ENCODE data around the gene ZNF74.
"Not testable (repeated sequence)": the region's sequence is repeated elsewhere in the genome, so short reads cannot be mapped to it uniquely, and the experiment has no call there.

ZNF74 gene

GRCh38 chr22:20400606-20401375 lies 6.8 kb downstream of the ZNF74 start:
- H3K4me1 Mint-ChIP-seq (ENCODE audit: low read depth): peaks cover 10% of the 10 kb centered on the region
- peaks cover 51% of the 10 kb centered on the region for H3K36me3 Mint-ChIP-seq (ENCODE audit: low read depth)
- intact Hi-C loops (cut with micrococcal nuclease): no loop called here
- H3K4me3 Mint-ChIP-seq: no peak overlapping the region
- H3K27ac Mint-ChIP-seq: no peak overlapping the region
- H3K9me3 Mint-ChIP-seq: no peaks in the 10 kb centered on the region
- H3K27me3 Mint-ChIP-seq: no peaks in the 10 kb centered on the region

- Mint-ChIP-seq H3K27me3 (no peaks in the 10 kb centered on the region), H3K27ac (no peak overlapping the region), H3K36me3 (ENCODE audit: low read depth) (peaks cover 58% of the 10 kb centered on the region), H3K9me3 (no peaks in the 10 kb centered on the region), H3K4me3 (no peak overlapping the region), H3K4me1 (ENCODE audit: low read depth) (peaks cover 3% of the 10 kb centered on the region)
- intact Hi-C loops (cut with micrococcal nuclease): no loop called here
Observed at GRCh38 chr22:20401376-20402014, 7.5 kb downstream of the ZNF74 start.

- Mint-ChIP-seq H3K36me3 (ENCODE audit: low read depth) (peaks cover 59% of the 10 kb centered on the region), H3K4me3 (no peak overlapping the region), H3K27me3 (no peaks in the 10 kb centered on the region), H3K9me3 (no peaks in the 10 kb centered on the region), H3K4me1 (ENCODE audit: low read depth) (no peaks in the 10 kb centered on the region), H3K27ac (no peak overlapping the region)
- intact Hi-C loops (cut with micrococcal nuclease): no loop called here
Observed at GRCh38 chr22:20402960-20403778, 9.2 kb downstream of the ZNF74 start.

- H3K27me3 Mint-ChIP-seq: no peaks in the 10 kb centered on the region
- no peaks in the 10 kb centered on the region for H3K9me3 Mint-ChIP-seq
- intact Hi-C loops (cut with micrococcal nuclease): no loop called here
- no peak overlapping the region for H3K4me3 Mint-ChIP-seq
- no peaks in the 10 kb centered on the region for H3K4me1 Mint-ChIP-seq (ENCODE audit: low read depth)
- peaks cover 59% of the 10 kb centered on the region for H3K36me3 Mint-ChIP-seq (ENCODE audit: low read depth)
- H3K27ac Mint-ChIP-seq: no peak overlapping the region
Observed at GRCh38 chr22:20403779-20404140, 9.8 kb downstream of the ZNF74 start.

- H3K27ac Mint-ChIP-seq: no peak overlapping the region
- no peaks in the 10 kb centered on the region for H3K27me3 Mint-ChIP-seq
- no peaks in the 10 kb centered on the region for H3K4me1 Mint-ChIP-seq (ENCODE audit: low read depth)
- H3K4me3 Mint-ChIP-seq: no peak overlapping the region
- peaks cover 59% of the 10 kb centered on the region for H3K36me3 Mint-ChIP-seq (ENCODE audit: low read depth)
- intact Hi-C loops (cut with micrococcal nuclease): no loop called here
- H3K9me3 Mint-ChIP-seq: no peaks in the 10 kb centered on the region
Observed at GRCh38 chr22:20404881-20405280, 10.9 kb downstream of the ZNF74 start.

GRCh38 chr22:20405291-20405930 lies 11.5 kb downstream of the ZNF74 start:
- Mint-ChIP-seq H3K4me1 (ENCODE audit: low read depth) (no peaks in the 10 kb centered on the region), H3K27ac (no peak overlapping the region), H3K27me3 (no peaks in the 10 kb centered on the region), H3K9me3 (no peaks in the 10 kb centered on the region), H3K4me3 (no peak overlapping the region), H3K36me3 (ENCODE audit: low read depth) (peaks cover 59% of the 10 kb centered on the region)
- intact Hi-C loops (cut with micrococcal nuclease): no loop called here

- no peaks in the 10 kb centered on the region for H3K27me3 Mint-ChIP-seq
- peaks cover 52% of the 10 kb centered on the region for H3K36me3 Mint-ChIP-seq (ENCODE audit: low read depth)
- H3K27ac Mint-ChIP-seq: no peak overlapping the region
- H3K4me1 Mint-ChIP-seq (ENCODE audit: low read depth): no peaks in the 10 kb centered on the region
- intact Hi-C loops (cut with micrococcal nuclease): no loop called here
- H3K4me3 Mint-ChIP-seq: no peak overlapping the region
- H3K9me3 Mint-ChIP-seq: no peaks in the 10 kb centered on the region
Observed at GRCh38 chr22:20405931-20406685, 12.2 kb downstream of the ZNF74 start.

GRCh38 chr22:20406686-20407408 lies 12.9 kb downstream of the ZNF74 start:
- intact Hi-C loops (cut with micrococcal nuclease): no loop called here
- Mint-ChIP-seq H3K27me3 (no peaks in the 10 kb centered on the region), H3K4me3 (no peak overlapping the region), H3K4me1 (ENCODE audit: low read depth) (no peaks in the 10 kb centered on the region), H3K36me3 (ENCODE audit: low read depth) (peaks cover 45% of the 10 kb centered on the region), H3K9me3 (no peaks in the 10 kb centered on the region), H3K27ac (no peak overlapping the region)

GRCh38 chr22:20407829-20408228 lies 13.9 kb downstream of the ZNF74 start:
- Mint-ChIP-seq H3K4me3 (no peak overlapping the region), H3K27ac (no peak overlapping the region), H3K4me1 (ENCODE audit: low read depth) (peaks cover 2% of the 10 kb centered on the region), H3K27me3 (no peaks in the 10 kb centered on the region), H3K36me3 (ENCODE audit: low read depth) (peaks cover 43% of the 10 kb centered on the region), H3K9me3 (no peaks in the 10 kb centered on the region)
- intact Hi-C loops (cut with micrococcal nuclease): no loop called here

GRCh38 chr22:20408891-20409290 lies 14.9 kb downstream of the ZNF74 start:
- H3K27me3 Mint-ChIP-seq: no peaks in the 10 kb centered on the region
- no peak overlapping the region for H3K4me3 Mint-ChIP-seq
- no peak overlapping the region for H3K27ac Mint-ChIP-seq
- intact Hi-C loops (cut with micrococcal nuclease): no loop called here
- H3K9me3 Mint-ChIP-seq: no peaks in the 10 kb centered on the region
- peaks cover 6% of the 10 kb centered on the region for H3K4me1 Mint-ChIP-seq (ENCODE audit: low read depth)
- peaks cover 33% of the 10 kb centered on the region for H3K36me3 Mint-ChIP-seq (ENCODE audit: low read depth)

GRCh38 chr22:20409385-20409784 lies 15.4 kb downstream of the ZNF74 start:
- H3K4me3 Mint-ChIP-seq; H3K9me3 Mint-ChIP-seq; intact Hi-C loops (cut with micrococcal nuclease); H3K4me1 Mint-ChIP-seq (ENCODE audit: low read depth); H3K27ac Mint-ChIP-seq; H3K27me3 Mint-ChIP-seq: not testable (repeated sequence)
- peaks cover 30% of the 10 kb centered on the region for H3K36me3 Mint-ChIP-seq (ENCODE audit: low read depth)

GRCh38 chr22:20412474-20413216 lies 18.7 kb downstream of the ZNF74 start:
- Mint-ChIP-seq H3K9me3 (no peaks in the 10 kb centered on the region), H3K4me3 (no peak overlapping the region), H3K4me1 (ENCODE audit: low read depth) (peaks cover 6% of the 10 kb centered on the region), H3K27ac (no peak overlapping the region), H3K27me3 (peaks cover 3% of the 10 kb centered on the region), H3K36me3 (ENCODE audit: low read depth) (no peaks in the 10 kb centered on the region)
- intact Hi-C loops (cut with micrococcal nuclease): no loop called here
